CD1c-positive myeloid dendritic cell (primary cell): ENCODE data around the gene GALNT18.
"Not testable (repeated sequence)": the region's sequence is repeated elsewhere in the genome, so short reads cannot be mapped to it uniquely, and the experiment has no call there.

Source experiments
- DNase-seq: peaks from one replicate; pipeline ENCODE4 v3.0.0-alpha.2; 2016; ENCODE audit errors: extremely low spot score

The GALNT18 gene

DNA sequence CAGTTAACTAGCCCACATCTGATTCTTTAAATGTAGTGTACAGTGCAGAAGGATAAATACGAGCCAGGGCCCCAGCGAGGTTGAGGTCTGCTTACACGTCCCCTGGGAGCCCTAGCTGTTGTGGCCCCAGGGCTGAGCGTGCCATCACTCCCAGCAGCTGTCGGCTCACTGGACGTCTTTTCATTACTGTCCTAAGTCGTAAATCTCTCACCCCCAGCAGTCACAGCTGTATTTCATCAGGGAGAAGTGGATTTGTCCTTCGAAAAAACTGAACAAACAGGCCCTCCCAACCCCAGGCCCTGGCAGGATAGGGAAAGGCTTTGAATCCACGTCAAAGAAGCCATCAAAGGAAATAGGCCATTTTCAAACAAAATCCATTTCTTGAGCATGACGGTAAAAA is 158.4 kb downstream of the GALNT18 start:
- DNase-seq = no peak

- no peak for DNase-seq
These were observed 160.3 kb downstream of the GALNT18 start for GRCh38 chr11:11461473-11461872.

DNA sequence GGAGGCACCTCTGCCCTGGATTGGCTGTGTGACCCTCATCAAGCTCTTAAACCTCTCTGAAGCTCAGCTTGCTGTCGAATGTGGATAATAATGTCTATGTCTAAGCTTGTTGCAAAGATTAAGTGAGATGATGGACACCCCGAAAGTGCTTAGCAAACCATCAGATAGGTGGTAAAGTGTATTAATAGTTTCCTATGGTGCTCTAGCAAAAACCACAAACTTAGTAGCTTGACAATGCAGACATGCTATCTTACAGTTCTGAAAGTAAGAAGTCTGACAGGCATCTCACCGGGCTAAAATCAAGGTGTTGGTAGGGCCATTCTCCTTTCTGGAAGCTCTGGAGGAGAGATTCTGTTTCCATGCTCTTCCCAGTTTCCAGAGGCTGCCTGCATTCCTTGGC is 162.2 kb downstream of the GALNT18 start:
- DNase-seq = no peak

GRCh38 chr11:11458485-11458884 is 163.3 kb downstream of the GALNT18 start:
- no peak for DNase-seq

DNA sequence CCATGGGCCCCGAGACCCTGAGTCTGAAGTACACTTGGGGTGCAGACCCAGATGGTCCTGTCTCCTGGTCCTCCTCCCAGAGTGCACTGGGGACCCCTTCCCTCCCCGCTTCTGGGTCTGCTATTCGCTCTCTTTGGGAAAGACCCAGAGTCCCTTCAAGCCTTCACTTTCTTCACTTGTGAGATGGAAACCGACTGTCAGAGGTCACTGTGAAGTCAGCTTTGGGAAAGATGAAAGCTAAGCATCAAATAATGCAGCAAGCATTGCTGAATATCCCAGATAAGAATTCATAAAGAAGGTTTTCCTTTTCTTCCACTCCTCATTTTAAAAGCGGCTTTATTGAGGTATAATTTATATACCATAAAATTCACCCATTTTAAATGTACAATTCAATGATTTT is 163.8 kb downstream of the GALNT18 start:
- DNase-seq = no peak

- DNase-seq = no peak
These were observed 164.9 kb downstream of the GALNT18 start for GRCh38 chr11:11456866-11457265.

DNA sequence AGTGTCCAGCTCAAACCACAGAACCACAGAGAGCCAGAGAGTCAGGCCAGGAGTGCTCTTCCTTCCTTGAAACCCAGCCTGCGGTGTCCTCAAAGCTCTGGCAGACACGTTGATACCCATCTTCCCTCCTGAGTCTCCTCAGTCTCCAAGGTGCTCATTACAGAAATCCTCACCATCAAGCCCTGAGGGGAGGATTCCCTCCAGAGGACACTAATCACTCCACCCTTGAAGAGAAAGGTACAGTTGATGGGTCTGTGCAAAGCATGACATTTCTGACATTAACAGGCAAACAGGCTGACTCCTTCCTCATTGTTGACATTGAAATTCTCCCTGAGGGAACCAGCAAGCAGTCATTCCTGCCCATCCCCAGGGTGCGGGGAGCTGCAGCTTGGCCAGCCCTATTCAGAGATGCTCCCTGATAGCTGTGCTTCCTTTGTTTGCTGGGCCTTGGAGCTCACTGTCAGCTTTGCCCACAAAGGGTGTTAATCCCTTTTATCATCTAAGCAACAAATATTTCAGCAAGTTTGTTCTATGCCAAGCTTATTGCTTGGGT is 167.1 kb downstream of the GALNT18 start:
- no peak for DNase-seq

DNA sequence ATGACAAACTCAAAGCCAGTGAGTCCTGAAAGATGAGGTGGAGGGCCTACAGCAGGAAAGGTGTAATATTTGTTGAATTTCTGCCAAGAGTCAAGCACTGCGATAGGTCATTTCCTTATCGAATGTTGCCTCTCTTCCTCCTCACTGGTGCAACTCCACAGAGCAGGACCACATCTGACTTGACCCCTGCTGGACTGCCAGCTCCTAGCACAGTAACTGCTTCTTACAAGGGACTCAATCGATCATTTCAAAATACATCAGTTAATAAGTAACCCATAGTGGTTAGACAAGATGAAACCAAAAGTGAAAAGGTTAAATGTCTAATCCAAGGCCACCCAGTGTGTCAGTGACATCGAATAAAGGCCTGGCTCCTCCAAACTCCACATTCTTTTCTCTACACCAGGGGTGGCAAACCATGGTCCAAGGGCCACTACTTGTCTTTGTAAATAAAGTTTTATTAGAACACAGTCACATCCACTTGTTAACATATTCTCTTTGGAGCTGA is 170.3 kb downstream of the GALNT18 start:
- DNase-seq = no peak

GRCh38 chr11:11450744-11451362 is 171.0 kb downstream of the GALNT18 start:
- no peak for DNase-seq

- no peak for DNase-seq
These were observed 172.5 kb downstream of the GALNT18 start for GRCh38 chr11:11449327-11449726.

DNA sequence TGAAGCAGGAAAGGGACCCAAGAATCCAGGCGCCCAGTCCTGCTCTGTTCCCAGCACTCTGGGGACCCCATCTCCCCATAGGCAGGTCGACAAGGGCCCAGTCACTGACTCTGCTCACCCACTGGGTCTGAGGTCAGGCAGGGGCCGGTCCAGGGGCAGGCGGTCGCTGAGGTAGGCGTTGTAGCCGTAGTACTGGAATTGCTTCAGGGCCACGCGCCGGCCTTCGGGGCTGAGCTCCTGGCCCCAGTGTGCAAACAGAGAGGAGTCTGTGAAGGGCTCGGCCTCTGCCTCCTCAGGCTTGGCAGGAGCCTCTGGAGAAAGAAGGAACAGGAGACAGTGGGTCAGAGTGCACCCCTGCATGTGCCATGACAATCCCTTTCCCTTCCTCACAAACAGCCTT is 173.2 kb downstream of the GALNT18 start:
- DNase-seq = no peak

DNA sequence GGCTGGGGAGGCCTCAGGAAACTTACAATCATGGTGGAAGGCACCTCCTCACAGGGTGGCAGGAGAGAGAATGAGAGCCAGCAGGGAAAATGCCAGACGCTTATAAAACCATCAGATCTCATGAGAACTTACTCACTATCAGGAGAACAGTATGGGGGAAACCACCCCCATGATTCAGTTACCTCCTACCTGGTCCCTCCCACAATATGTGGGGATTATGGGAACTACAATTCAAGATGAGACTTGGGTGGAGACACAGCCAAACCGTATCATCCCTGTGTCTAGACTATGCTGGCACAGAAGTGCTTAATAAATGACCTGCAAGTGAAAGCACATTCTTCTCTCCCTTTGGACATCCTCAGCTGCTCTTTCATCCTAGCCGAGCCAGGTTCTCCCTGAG is 174.2 kb downstream of the GALNT18 start:
- DNase-seq = not testable (repeated sequence)

GRCh38 chr11:11446967-11447366 is 174.8 kb downstream of the GALNT18 start:
- peak; percentile 22 for DNase-seq

- no peak for DNase-seq
These were observed 175.2 kb downstream of the GALNT18 start for GRCh38 chr11:11446564-11446963.

DNA sequence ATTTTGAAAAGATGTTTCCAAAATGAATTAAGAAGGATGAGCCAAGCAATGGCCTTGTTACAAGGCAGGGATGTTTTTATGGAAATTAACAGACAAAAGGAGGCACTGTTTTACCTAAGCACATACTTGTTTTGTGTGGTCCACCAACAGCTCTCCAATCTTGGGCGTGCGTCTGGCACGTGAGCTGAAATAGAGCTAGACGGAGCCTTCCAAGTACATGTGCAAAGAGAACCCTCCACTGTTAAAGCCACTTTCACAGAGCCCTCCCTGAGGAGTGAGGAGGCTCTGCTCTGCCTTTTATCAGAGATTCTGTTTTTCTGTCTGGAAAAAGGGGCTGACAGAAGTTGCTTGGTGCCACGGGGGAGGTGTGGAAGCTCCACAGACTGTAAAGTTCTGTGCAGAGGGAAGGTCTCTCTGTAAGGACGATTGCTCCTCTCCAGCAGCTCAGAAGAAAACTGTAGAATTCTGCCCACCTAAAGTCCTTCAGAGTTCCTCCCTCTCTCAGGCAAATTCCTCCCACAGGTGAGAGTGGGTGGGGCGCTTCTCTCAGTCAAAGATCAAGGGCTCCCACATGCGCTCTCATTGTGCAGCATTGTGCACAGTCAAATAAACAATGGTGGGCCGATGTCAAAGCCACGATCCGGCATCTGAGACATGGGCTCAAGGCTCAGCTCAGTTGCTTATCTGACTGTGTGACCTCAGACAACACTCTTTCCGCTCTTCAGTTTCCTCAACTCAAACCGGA is 176.2 kb downstream of the GALNT18 start:
- no peak for DNase-seq

DNA sequence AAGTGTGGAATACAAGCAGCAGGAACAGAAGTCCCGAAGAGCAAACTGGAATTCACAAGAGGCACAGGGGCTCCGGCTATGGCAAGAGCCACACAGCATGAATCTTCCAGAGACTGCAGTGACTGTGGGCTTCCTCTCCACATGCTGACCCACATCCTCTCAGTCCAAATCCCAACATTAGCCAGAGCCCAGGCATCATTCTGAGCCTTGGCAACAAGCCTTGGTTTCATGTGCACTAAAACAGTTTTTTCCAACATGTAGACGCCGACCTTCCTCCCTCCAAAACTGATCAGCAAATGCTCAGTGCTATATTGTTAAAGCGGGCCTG is 177.0 kb downstream of the GALNT18 start:
- no peak for DNase-seq

- DNase-seq = no peak
These were observed 177.6 kb downstream of the GALNT18 start for GRCh38 chr11:11444027-11444803.

DNA sequence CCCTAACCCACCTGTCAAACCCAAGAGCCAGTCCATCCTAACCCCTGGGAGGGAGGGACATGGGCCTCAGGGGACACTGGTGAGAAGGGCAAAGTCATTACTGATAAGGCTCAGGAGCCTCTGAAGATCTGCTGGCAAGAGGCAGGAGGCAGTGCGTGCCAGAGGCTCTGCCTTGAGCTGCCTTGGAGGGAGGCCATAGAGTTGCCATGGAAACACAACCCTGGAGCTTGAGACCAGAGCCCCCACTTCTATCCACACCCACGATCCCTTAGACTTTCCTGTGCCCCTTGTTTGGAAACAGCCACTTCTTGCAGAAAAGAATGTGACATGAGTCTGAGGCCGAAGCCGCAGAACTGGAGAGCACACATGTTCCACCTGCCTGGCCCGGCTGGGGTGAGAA is 179.0 kb downstream of the GALNT18 start:
- no peak for DNase-seq

- DNase-seq = no peak
These were observed 180.3 kb downstream of the GALNT18 start for GRCh38 chr11:11441516-11441915.

- no peak for DNase-seq
These were observed 180.7 kb downstream of the GALNT18 start for GRCh38 chr11:11441091-11441490.

- no peak for DNase-seq
These were observed 181.7 kb downstream of the GALNT18 start for GRCh38 chr11:11440144-11440543.

GRCh38 chr11:11439591-11439990 is 182.2 kb downstream of the GALNT18 start:
- DNase-seq = no peak
